ENCODE results near the gene LSM5. TPM values are rescaled to one million over a fixed set of nuclear protein-coding genes. Genes with fewer than 3 reads are reported as not detected.
A peak's percentile ranks its signal among the peaks of the same experiment; 100 is the strongest.

Gene LSM5
- total and polyA plus RNA-seq, 9 of the 15 experiments (the other 6 are each of a cell fraction or from before 2014, with no cell fraction given): 36.3 to 620 (median 186) TPM

- TF ChIP-seq NFYB (IDR thresholded peaks at IDR 0.05; ENCODE audit: extremely low read depth, insufficient read length): peak; percentile 12
- peak; percentile 32; the same call in 1 of the 2 replicates for TF ChIP-seq USF1 (CRISPR knock-in tag; IDR thresholded peaks at IDR 0.05)
- TF ChIP-seq HNRNPUL1 (IDR thresholded peaks at IDR 0.05; ENCODE audit: low read length): no peak
- TF ChIP-seq E2F4 (CRISPR knock-in tag; IDR thresholded peaks at IDR 0.05; ENCODE audit: low read depth): peak; percentile 97
- peak; percentile 57 to 95; a peak in 3 of 4 replicates for TF ChIP-seq HDAC1 (IDR thresholded peaks at IDR 0.05)
- TF ChIP-seq SRSF9 (IDR thresholded peaks at IDR 0.05; ENCODE audit: borderline replicate concordance, low read depth, low read length): no peak
- TF ChIP-seq SREBF1 (IDR thresholded peaks at IDR 0.05; ENCODE audit: borderline replicate concordance, low read depth, low read length): no peak
- no peak for TF ChIP-seq NFIX (CRISPR knock-in tag; IDR thresholded peaks at IDR 0.05; ENCODE audit: low read depth)
- TF ChIP-seq PHF21A (IDR thresholded peaks at IDR 0.05; ENCODE audit: borderline replicate concordance, low read depth): peak; percentile 57; the same call in 1 of the 2 replicates
- TF ChIP-seq CHD2 (IDR thresholded peaks at IDR 0.05; ENCODE audit: low read depth, low read length): no peak
- peak; percentile 94 for TF ChIP-seq SAP30 (IDR thresholded peaks at IDR 0.05; ENCODE audit: borderline replicate concordance, insufficient read depth, low read depth, low read length, poor library complexity, severe bottlenecking)
- TF ChIP-seq MAFG (tag; conservative IDR thresholded peaks at IDR 0.05): no peak
- no peak for TF ChIP-seq CHCHD3 (CRISPR knock-in tag; IDR thresholded peaks at IDR 0.05)
- no peak for TF ChIP-seq ZNF589 (CRISPR knock-in tag; IDR thresholded peaks at IDR 0.05; ENCODE audit: low read depth)
- no peak for TF ChIP-seq GTF2B (IDR thresholded peaks at IDR 0.05; ENCODE audit: extremely low read depth, insufficient read length)
- TF ChIP-seq MEF2A (IDR thresholded peaks at IDR 0.05; ENCODE audit: control insufficient read depth, low read depth, low read length): no peak
- peak; percentile 58; the same call in 1 of the 2 replicates for TF ChIP-seq AFF4 (CRISPR knock-in tag; IDR thresholded peaks at IDR 0.05)
- no peak for TF ChIP-seq ZNF274 (IDR thresholded peaks at IDR 0.05; ENCODE audit: borderline replicate concordance, low read depth, low read length)
- 0 out of 2 replicates have a peak, but pooled peaks have one; percentile 46 for TF ChIP-seq ZNF384 (IDR thresholded peaks at IDR 0.05; ENCODE audit: low read depth, low read length)
- TF ChIP-seq RBBP5 (IDR thresholded peaks at IDR 0.05; ENCODE audit: borderline replicate concordance, insufficient read depth, low read length, poor library complexity, severe bottlenecking): peak; percentile 87
- no peak for TF ChIP-seq HNRNPK (IDR thresholded peaks at IDR 0.05; ENCODE audit: low read depth, low read length, poor library complexity, severe bottlenecking)
Measured at GRCh38 chr7:32490127-32490796, at the start of gene LSM5 (continued).

Measured in K562 (cell line).